Epithelial cell of proximal tubule (primary cell): ENCODE results near the gene KLHL14. TPM values are rescaled to one million over a fixed set of nuclear protein-coding genes. Genes with fewer than 3 reads are reported as not detected.

ENCODE experiments used
- DNase-seq: peaks from one replicate; pipeline ENCODE4 v3.0.0-alpha.2; 2011; ENCODE audit warnings: low read depth
- H3K4me3 ChIP-seq: 2 replicates; pipeline ENCODE4 v1.5.1; 2011; ENCODE audit warnings: low read depth, mild to moderate bottlenecking, low read length
- total RNA-seq: library from RNA; depleted of rRNA; stranded (reverse); fragments of >200 nt; gene quantifications from 2 replicates; pipeline ENCODE4 v1.2.3, GENCODE V29; 2015
- TF ChIP-seq, protein P1 (sequence below): conservative IDR thresholded peaks from 2 replicates; pipeline ENCODE4 v1.5.1; 2012; ENCODE audit warnings: low read depth, mild to moderate bottlenecking, low read length

The KLHL14 gene
- total RNA-seq, 1 donor from 2014 or later, result 2.9 TPM

DNA sequence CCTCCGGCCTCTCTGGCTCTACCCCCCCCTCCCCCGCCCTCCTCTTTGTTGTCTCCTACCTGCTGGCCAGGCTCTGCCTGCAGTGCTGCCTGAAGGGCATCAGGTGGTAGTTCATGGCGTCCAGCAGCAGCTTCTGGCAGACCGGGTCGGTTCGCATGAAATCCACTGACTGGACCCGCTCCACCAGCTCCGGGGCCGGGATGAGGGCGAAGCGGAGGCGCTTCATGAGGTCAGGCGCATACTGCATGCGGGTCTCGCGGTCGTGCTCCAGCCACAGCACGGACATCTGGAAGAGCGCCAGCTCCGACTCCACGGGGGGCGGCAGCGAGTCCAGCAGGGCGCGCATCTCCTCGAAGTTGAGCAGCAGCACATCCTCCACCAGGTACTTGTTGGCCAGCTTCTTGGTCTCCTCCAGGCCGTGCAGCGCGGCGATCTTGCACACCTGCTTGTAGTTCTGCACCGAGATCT, 3.2 kb downstream of the KLHL14 start:
- H3K4me3 ChIP-seq, result peak overlapping the region; percentile 54
- TF ChIP-seq, protein P1, sequence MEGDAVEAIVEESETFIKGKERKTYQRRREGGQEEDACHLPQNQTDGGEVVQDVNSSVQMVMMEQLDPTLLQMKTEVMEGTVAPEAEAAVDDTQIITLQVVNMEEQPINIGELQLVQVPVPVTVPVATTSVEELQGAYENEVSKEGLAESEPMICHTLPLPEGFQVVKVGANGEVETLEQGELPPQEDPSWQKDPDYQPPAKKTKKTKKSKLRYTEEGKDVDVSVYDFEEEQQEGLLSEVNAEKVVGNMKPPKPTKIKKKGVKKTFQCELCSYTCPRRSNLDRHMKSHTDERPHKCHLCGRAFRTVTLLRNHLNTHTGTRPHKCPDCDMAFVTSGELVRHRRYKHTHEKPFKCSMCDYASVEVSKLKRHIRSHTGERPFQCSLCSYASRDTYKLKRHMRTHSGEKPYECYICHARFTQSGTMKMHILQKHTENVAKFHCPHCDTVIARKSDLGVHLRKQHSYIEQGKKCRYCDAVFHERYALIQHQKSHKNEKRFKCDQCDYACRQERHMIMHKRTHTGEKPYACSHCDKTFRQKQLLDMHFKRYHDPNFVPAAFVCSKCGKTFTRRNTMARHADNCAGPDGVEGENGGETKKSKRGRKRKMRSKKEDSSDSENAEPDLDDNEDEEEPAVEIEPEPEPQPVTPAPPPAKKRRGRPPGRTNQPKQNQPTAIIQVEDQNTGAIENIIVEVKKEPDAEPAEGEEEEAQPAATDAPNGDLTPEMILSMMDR, result no peak
- DNase-seq, result no peak

DNA sequence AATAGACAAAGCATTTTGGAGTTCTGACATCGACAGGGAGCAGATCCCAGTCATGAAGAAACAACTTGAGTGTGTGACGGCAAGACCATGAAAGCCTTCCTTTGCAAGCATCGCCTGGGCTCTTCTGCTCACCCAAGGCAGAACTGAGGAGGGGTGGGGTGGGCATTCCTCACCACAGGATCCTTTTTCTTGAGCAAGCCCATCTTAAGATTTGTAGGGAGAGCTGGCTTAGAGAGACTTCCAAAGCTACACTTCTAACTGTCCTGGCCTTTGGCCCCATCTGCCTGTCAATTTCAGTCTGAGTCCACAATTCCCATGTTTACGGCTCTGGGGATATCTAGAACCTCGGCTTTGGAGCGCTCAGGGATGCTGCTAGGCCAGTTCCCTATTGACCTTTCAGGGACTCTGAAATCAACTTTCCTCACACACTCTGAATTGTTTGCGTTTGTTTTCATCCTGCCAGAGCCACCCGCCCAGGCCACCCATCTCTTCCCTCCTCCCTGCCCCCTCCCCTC, 3.7 kb downstream of the KLHL14 start:
- TF ChIP-seq, protein P1, result no peak
- no peak for DNase-seq
- H3K4me3 ChIP-seq, result peak overlapping the region; percentile 7

DNA sequence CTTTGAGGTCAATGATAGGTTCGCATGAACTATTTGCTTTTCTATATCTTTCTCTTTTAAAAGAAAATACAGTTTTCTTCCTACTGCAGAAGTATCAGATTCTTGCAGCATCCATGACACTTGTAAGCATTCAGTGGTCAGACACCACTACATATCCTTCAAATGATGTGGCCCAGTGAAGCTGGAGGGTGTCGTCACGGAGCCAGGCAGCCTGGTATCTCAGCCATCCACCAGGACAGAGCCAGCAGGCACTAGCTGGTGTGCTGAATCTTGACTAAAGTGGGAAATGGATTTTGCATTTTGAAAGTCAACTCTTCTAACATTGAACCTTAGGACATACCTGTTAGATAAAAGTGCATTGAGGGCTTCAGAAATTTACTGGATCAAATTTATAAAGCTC, 5.4 kb downstream of the KLHL14 start:
- no peak for DNase-seq
- no peak overlapping the region for H3K4me3 ChIP-seq
- TF ChIP-seq, protein P1, result no peak

DNA sequence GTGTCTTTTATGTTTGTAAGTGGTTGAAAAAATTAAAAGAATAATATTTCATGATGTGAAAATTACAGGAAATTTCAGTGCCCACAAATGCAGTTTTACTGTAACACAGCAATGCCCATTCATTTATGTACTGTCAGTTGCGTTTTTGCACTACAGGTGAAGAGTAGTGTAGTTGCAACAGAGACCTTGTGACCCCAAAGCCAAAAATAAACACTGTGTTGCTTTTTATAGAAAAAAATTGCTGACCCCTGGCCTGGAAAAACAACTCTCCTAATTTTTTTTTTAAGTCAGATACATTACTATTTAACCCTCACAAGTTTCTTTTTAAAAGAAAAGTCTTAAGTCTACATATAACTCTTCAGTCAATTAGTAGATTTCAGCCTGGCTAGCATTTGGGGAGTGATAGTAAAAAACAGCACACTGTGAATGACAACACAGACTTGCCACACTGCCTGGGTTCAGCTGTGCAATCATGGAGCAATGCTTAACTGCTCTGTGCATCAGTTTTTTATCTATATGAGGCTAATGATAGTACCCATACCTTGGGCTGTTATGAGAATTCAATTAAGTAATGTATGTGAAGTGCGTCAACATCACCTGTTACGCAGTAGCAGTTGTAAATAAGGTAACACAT, 8.1 kb downstream of the KLHL14 start:
- no peak for DNase-seq
- no peak overlapping the region for H3K4me3 ChIP-seq
- TF ChIP-seq, protein P1, result no peak

DNA sequence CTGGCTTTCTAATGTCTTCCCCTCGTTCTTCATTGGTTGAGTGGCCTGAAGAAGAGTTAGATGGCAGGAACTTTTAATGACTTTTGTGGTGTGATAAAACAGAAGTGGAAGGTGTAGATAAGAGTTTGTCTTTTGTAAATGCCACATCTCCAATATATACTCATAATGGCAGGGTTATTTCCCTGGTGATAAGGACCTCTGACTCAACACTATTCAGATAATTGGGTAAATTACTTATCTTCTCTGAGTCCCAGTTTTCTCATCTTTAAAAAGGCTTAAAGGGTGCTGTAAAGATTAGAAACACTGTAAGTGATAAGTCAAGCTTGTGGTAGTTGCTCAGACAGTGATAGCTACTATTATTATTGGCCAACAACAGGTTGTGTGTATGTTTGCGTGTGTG, 9.5 kb downstream of the KLHL14 start:
- no peak for DNase-seq
- H3K4me3 ChIP-seq, result no peak overlapping the region
- TF ChIP-seq, protein P1, result no peak

DNA sequence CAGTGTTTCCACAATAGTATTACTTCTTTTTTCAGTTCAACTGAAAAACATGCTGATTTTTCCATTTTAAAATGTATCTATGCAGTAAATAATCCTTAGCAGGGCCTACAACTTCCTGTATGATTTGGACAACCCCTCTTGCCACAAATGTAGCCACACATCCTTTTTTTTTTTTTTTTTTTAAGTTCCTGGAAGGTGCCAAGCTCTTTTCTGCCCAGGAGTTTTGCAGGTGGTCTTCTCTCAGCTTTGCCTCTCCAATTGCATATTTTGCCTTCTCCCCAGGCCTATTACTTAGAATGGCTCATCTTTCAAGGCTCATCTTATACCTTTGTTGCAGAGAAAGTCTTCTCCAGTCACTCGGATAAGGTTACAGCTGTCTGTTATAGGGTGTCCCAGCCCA, 11.6 kb downstream of the KLHL14 start:
- H3K4me3 ChIP-seq, result no peak overlapping the region
- TF ChIP-seq, protein P1, result no peak
- DNase-seq, result no peak

DNA sequence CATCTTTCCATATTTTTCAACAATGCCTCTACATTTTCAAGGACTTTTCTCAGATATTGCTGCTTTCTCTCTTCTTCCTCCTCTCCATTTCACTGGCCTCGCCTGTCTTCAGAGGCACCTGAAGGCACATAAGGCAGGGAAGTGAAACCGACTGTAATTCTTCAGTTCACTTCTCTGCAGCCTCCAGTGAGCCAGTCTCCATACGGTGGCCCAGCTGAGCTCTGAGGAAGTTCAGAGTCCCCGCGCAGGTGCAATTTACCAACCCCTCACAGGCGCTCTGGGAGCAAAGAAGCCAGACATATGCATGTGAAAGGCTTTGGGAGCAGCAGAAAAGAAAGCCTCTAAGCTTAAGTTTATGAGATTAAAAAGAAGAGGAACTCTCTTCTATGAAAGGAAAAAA, 12.4 kb downstream of the KLHL14 start:
- TF ChIP-seq, protein P1, result no peak

More for the DNA sequence above, 12.4 kb downstream of the KLHL14 start:
- H3K4me3 ChIP-seq, result no peak overlapping the region
- DNase-seq, result no peak
